ENCODE measurements around the gene SUCLA2. TPM values are rescaled to one million over a fixed set of nuclear protein-coding genes. Genes with fewer than 3 reads are reported as not detected.

SUCLA2 gene
- total and polyA plus RNA-seq, 2 experiments from 2014 or later, result 56.0 to 84.2 TPM

- TF ChIP-seq, protein P1, sequence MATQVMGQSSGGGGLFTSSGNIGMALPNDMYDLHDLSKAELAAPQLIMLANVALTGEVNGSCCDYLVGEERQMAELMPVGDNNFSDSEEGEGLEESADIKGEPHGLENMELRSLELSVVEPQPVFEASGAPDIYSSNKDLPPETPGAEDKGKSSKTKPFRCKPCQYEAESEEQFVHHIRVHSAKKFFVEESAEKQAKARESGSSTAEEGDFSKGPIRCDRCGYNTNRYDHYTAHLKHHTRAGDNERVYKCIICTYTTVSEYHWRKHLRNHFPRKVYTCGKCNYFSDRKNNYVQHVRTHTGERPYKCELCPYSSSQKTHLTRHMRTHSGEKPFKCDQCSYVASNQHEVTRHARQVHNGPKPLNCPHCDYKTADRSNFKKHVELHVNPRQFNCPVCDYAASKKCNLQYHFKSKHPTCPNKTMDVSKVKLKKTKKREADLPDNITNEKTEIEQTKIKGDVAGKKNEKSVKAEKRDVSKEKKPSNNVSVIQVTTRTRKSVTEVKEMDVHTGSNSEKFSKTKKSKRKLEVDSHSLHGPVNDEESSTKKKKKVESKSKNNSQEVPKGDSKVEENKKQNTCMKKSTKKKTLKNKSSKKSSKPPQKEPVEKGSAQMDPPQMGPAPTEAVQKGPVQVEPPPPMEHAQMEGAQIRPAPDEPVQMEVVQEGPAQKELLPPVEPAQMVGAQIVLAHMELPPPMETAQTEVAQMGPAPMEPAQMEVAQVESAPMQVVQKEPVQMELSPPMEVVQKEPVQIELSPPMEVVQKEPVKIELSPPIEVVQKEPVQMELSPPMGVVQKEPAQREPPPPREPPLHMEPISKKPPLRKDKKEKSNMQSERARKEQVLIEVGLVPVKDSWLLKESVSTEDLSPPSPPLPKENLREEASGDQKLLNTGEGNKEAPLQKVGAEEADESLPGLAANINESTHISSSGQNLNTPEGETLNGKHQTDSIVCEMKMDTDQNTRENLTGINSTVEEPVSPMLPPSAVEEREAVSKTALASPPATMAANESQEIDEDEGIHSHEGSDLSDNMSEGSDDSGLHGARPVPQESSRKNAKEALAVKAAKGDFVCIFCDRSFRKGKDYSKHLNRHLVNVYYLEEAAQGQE (IDR thresholded peaks at IDR 0.05; ENCODE audit: unreplicated experiment), result no peak
These were observed 97.2 kb downstream of the SUCLA2 start (continued) for GRCh38 chr13:47903836-47904235.

DNA sequence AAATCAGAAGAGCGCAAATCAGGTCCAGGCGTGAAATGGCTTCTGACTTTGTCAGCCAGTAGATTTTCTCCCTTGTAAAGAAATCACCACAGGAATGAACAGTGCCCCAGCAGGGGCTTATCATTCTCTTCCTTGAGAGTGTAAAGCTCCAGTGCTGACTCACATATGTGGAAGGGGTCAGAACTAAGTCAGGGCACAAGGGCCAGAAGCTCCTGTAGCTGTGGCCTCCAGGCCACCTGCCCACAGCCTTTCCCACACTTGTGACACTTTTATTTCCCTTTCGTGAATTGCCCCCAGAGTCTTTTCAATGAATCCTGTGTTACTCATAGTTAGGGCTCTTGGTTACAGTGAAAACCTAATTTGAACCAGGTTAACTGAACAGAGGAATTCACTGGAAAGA lies 99.6 kb downstream of the SUCLA2 start:
- Mint-ChIP-seq H3K4me1 (peaks cover 5% of the 10 kb centered on the region; the same call in 1 of the 3 replicates), H3K36me3 (ENCODE audit: low read depth) (no peaks in the 10 kb centered on the region), H3K9me3 (peaks cover 9% of the 10 kb centered on the region; the same call in 2 of the 3 replicates), H3K4me3 (no peak overlapping the region), H3K27me3 (ENCODE audit: insufficient read depth, low read depth, poor library complexity) (peaks cover 4% of the 10 kb centered on the region), H3K27ac (no peak overlapping the region)
- Histone ChIP-seq H3K4me2 (no peak overlapping the region), H3K36me3 (ENCODE audit: insufficient read depth) (no peaks in the 10 kb centered on the region), H2AFZ (no peak overlapping the region), H3F3A (replicated peaks; ENCODE audit: low read depth) (no peaks in the 10 kb centered on the region), H3K27me3 (ENCODE audit: insufficient read depth) (no peaks in the 10 kb centered on the region), H3K27ac (ENCODE audit: low read depth) (no peak overlapping the region), H3K79me2 (replicated peaks; ENCODE audit: insufficient read depth) (no peaks in the 10 kb centered on the region), H3K4me3 (no peak overlapping the region), H3K9me2 (ENCODE audit: insufficient read depth) (no peaks in the 10 kb centered on the region), H3K4me1 (ENCODE audit: insufficient read depth) (no peaks in the 10 kb centered on the region), H4K20me1 (replicated peaks; ENCODE audit: insufficient read depth) (no peaks in the 10 kb centered on the region)
- ATAC-seq, result no peak
- DNase-seq (ENCODE audit: low spot score), result no peak
- TF ChIP-seq JUNB (IDR thresholded peaks at IDR 0.05; ENCODE audit: unreplicated experiment), result no peak
- no peak for TF ChIP-seq ZNF331 (CRISPR knock-in tag; IDR thresholded peaks at IDR 0.05; ENCODE audit: low read depth)
- no peak for TF ChIP-seq NANOG (IDR thresholded peaks at IDR 0.05; ENCODE audit: borderline replicate concordance)
- TF ChIP-seq ETS1 (IDR thresholded peaks at IDR 0.05), result no peak
- no peak for TF ChIP-seq STAT1 (IDR thresholded peaks at IDR 0.05; ENCODE audit: unreplicated experiment)
- TF ChIP-seq EZH2phosphoT487 (IDR thresholded peaks at IDR 0.05; ENCODE audit: unreplicated experiment), result no peak
- no peak for TF ChIP-seq EZH2 (IDR thresholded peaks at IDR 0.05; ENCODE audit: low read depth, unreplicated experiment)
- TF ChIP-seq, protein P1 (IDR thresholded peaks at IDR 0.05; ENCODE audit: unreplicated experiment), result no peak
- TF ChIP-seq ZNF114 (CRISPR knock-in tag; IDR thresholded peaks at IDR 0.05), result no peak
- no peak for TF ChIP-seq CTCF (conservative IDR thresholded peaks at IDR 0.05; ENCODE audit: low read depth in 2 of 2)

Data from GM23338 (cell line).